ENCODE results near the gene LRRC52.

The LRRC52 gene

GRCh38 chr1:165543532-165544438 lies at the start of gene LRRC52:
Gene LRRC52, plus strand, starts transcription at chr1:165544000. Its CDS starts 297 bp downstream, at chr1:165544297.
- no peak for DNase-seq

DNA sequence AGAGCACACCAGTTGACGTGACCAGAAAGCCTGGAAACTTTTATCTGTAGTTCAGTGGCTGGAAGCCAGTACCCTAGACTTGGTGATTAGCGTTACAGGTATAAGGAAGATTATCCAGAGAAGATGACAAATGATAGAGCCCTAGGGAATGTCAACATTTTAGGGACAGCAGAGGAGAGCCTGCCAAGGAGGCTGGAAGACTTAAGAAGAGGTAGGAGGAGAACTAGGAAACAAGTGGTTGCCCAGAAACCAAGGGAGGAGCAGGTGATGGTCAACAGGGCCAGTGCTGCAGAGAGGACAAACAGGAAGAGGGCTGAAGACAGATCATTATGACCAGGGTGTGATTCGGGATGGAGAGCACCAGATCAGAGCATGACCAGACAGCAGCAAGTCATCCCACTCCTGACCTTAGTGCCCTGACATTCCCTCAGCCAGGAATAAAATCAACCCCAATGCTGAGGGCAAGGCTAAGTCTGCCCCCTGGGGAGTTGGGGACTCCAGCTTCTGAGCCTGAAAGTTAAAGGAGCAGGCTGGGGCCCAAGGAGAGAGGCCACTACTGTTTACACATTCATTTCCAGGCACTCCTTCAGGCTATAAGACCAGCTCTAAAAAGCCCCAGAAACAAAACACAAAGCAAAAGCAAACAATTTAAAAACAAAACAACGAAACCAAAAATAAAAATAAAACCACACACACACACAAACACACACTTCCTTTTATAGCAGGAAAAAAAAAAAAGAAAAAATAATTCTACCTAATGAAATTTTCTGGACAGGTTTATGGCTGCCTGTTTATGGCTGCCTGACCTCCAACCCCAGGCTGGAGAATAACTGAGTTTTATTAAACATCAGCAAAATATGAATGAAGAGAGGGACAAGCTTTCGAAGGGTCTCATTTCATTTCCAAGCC lies 48.6 kb upstream of the LRRC52 start:
- DNase-seq: no peak

DNA sequence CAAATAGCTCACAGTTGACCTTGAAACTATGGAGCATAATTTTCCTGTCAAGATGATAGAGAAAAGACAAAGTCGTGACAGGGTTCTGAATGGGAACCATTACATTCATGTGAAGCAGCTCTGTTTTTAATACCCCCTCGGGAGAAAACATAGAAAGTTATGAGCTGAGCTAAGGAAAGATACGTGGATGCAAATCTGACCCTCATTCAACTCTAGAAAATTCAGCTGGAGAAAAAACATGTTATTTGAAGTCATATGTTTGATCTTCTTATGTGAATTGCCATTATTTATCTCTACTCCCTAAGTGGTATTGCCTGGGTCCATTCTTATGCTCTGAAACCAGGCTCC lies 48.0 kb upstream of the LRRC52 start:
- no peak for DNase-seq

GRCh38 chr1:165496501-165496900 lies 47.3 kb upstream of the LRRC52 start:
- no peak for DNase-seq

DNA sequence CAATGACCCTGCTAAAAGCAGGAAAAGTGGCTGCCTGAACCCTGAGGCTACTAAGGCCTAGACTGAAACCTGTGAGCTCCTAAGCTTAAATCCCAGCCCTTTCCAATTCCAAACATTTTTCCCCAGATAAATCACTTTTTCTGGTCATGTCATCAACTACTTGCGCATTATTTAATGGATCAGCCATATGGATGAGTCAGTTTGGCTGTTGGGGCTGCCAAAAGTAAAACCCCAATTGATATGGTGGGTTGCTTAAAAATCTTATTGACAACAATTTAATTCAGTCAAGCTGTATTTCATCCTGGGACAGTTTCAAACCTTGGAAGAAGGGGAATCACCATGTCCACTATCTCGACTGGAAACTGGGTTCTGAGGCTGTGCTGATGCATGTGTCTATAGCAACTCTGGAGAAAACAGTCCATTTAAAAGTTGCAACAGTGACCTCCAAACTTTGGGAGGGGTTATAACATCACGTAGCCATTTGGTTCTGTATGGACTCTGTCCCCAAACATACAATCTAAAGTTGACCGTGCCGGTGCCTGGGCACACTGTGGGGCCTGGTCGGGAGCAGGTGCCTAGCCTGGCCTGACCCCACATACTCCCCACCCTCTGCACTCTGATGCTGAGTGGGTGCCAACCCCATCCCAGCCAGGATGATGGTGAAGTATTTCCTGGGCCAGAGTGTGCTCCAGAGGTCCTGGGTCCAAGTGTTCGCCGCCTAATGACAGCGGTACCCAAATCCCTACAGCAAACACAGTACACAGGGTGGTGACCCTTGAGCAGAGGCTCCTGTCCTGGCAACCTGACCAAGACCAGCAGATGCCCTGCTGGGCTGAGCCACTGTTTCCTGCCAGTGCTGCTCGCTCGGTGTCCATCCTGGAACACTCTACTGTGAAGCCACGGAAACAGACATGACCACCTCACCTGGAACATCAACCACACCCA lies 46.5 kb upstream of the LRRC52 start:
- no peak for DNase-seq

DNA sequence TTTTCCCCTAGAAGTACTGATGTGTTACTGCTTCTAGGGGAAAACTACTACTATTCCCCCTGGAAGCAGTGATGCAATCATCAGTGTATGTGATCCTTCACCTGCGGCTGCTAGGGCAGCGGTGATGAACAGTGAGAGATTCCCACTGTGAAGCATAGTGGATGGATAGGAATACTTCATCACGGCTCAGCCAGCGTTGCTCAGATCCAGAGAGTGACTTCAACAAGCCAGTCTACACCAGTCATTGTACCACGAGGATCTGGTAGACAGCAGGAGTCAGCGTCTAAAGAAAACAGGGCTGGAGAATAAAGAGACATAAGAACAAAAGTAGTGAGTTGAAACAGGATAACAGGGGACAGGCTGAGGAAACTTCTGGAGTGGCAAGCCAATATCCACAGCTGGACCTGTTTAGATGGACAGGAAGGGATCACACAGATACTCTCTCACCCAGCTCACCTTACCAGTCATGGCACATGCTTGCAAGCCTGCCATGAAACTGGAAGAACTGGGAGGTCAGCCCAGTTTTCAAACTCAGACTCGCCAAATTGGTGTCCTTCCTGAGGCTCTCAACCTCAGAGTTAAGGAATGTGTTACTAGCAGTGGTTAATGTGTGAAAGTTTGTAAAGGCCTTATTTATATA lies 42.4 kb upstream of the LRRC52 start:
- DNase-seq: no peak

GRCh38 chr1:165501970-165502348 lies 41.8 kb upstream of the LRRC52 start:
- no peak for DNase-seq

DNA sequence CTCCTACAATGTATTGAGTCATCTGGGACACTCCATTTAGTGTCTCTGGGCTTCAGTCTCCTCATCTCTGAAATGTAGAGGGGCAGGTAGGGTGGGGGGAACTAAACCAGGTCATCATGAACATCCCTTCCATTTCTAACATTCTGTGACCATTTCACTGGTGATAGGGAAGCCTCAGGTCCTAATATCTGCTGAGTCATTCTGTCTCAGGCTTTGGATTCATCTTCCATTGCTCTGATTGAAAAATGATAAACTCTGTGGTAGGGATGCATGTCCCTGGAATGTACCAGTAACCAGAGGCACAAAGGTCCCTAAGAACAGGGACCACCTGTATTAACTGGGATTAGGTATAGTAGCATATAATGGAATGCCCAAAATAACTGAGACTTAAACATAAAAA lies 36.2 kb upstream of the LRRC52 start:
- no peak for DNase-seq

DNA sequence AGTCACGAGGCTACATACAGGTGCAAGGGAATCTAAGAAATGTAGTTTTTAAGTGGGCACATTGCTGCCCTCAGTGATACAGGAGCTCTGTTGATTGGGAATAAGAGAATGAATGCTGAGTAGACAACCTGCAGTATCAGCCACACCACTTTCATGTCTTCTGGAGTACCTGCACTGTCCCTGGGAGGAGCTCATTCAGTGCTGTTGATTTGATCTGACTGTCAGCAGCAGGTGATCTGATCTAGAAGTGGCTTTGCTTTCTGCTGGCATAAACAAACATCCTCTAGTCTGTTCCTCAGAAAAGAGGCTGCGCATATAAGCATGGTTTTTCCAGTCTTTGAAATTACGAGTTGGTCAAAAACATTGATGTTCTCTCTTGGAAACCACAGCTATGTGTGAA lies 35.5 kb upstream of the LRRC52 start:
- no peak for DNase-seq

GRCh38 chr1:165512816-165513215 lies 31.0 kb upstream of the LRRC52 start:
- no peak for DNase-seq

DNA sequence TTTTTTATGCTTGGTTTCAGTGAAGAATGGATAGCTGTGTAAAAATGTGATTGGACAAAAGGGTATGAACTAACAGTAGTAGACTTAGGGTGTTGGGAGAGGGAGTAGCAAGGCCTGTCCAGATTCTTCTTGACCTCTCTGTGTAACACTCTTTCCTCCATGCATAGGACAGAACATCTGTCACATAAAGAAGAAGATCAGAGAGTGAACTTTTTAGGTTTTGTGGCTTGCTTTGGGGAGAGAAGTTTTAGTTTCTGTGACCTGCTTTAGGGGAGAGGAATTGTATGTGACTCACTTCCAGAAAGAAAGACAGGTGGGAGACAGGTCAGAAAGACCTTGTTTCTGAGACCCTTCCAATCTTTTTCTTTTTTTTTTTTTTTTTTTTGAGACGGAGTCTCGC lies 27.3 kb upstream of the LRRC52 start:
- DNase-seq: no peak

- DNase-seq: no peak
Observed at GRCh38 chr1:165520646-165521045, 23.2 kb upstream of the LRRC52 start.

- no peak for DNase-seq
Observed at GRCh38 chr1:165524639-165525285, 19.0 kb upstream of the LRRC52 start.

DNA sequence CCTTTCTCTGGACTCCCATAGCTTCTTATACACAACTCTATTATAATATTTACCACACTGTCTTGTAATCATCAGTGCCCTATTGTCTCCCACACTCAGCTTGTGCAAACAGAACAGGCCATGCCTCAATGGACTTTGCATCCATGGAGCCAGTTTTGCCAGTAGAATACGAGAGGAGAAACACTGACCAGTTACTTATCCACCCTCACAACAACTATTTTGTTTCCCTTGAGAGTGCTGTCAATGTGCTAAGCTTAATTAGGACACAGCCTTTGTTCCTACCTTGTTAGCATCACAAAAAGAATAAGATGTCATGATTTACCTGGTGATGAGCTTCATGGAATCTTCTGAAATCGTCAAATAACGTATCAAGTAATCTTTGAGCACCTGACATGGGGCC lies 18.1 kb upstream of the LRRC52 start:
- no peak for DNase-seq

- DNase-seq: no peak
Observed at GRCh38 chr1:165527251-165528007, 16.4 kb upstream of the LRRC52 start.

- no peak for DNase-seq
Observed at GRCh38 chr1:165531021-165531420, 12.8 kb upstream of the LRRC52 start.

DNA sequence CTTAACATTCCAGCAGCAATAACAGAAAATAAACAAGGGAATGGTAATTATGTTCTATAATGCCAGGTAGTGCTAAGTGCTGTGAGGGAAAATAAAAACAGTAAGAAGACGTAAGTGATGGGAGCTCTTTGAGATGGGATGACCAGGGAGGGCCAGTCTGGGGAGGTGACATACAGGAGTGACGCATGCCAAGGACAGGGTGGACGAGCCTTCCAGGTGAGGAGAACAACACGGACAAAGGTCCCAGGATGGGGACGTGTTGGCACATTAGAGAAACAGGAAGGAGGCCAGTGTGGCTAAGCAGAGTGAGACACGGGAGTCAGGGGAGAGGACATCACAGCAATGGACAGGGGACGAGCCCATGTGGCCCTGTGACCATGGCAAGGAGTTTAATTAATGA lies 11.7 kb upstream of the LRRC52 start:
- no peak for DNase-seq

GRCh38 chr1:165533254-165533653 lies 10.5 kb upstream of the LRRC52 start:
- DNase-seq: no peak

GRCh38 chr1:165536016-165536415 lies 7.8 kb upstream of the LRRC52 start:
- DNase-seq: no peak

DNA sequence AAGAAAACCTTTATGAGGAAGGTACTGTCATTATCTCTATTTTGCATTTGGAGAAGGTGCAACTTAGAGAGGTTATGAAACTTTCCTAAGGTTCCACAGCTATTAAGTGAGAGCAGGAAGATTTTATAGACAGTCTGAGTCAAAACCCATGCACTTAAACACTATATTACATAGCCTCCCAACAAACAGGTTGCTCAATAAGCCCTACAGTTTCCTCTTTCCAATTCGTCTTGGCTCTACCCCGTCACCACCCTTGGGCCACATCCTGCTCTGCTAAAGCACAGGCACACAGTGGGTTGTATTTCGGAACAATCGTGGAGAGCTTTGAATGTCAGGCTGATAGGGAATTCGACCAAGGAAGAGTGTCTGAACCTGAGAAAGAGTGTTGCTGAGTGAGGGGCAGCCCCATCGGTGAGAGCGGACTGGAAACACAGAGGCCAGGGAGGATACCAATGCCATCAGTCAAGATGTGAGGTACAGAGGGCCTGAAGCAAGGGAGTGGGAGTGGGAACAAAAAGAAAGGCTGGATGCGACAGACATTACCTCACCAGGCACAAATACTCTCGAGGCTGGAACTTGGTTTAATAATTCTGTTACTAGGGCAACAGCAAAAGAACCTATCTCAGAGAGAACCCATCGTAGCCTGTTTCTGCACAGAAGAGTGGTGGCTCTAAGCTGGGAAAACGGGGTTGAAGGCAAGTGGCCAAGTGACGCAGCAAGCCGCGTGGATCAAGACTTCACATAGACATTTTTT lies 6.3 kb upstream of the LRRC52 start:
- DNase-seq: no peak

Data from stimulated activated CD8-positive, alpha-beta memory T cell treated with anti-CD3 and anti-CD28 coated beads, Interleukin-4, amount 100 ng/mL, for 48 hours (primary cell).